ENCODE data around the gene DBR1. TPM values are rescaled to one million over a fixed set of nuclear protein-coding genes. Genes with fewer than 3 reads are reported as not detected.

DBR1 gene
- total and polyA plus RNA-seq, 9 of the 15 experiments (the other 6 are each of a cell fraction or from before 2014, with no cell fraction given) = 2.7 to 14.1 (median 10.9) TPM

DNA sequence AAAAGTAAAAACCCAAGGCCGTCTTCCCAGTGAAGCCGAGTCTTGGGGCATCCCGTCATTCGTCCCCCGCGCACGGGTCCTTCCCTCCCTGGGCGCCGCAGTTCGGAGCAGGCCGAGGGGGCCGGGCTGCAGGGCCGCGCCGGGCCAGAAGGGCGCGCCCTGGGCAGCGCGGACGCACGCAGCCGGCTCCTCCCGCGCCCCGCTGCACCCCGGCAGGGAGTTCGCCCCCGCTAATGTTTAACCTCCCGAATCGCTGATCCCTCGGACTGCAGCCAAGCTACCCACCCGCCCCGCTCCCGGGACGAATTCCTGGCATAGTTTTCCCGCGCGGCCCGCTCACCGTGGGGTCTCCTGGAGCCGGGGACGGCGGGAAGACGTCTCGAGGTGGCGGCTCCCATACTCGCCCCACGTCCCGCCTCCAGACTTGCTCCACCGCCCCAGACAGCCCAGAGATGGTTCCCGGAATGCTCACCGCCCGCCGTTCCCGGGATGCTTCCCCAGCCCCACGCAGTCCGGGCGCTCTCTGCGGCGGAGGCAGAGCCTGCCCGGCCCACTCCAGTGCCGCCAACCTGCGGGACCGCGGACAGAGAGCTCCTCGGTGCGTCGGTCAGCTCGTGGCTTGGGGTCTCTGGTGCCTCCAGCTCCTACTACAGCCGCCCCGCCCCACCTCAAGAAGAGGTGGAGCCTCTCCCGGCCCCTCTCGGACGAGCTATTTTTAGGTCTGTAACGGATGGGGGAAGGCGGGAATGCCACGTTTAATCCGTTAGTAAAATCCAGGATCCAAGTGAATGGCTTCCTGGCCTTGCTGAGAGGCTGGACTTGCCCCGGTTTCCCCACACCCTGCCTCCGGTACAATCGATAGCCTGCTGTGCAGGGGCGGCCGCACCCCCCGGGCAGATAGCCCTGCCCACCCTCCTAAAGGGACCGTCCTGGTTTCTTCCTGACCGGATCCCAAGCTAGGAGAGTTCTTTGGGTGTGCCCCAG is 59.4 kb downstream of the DBR1 start, which contains the start of gene DZIP1L (continued):
- TF ChIP-seq, protein P1, sequence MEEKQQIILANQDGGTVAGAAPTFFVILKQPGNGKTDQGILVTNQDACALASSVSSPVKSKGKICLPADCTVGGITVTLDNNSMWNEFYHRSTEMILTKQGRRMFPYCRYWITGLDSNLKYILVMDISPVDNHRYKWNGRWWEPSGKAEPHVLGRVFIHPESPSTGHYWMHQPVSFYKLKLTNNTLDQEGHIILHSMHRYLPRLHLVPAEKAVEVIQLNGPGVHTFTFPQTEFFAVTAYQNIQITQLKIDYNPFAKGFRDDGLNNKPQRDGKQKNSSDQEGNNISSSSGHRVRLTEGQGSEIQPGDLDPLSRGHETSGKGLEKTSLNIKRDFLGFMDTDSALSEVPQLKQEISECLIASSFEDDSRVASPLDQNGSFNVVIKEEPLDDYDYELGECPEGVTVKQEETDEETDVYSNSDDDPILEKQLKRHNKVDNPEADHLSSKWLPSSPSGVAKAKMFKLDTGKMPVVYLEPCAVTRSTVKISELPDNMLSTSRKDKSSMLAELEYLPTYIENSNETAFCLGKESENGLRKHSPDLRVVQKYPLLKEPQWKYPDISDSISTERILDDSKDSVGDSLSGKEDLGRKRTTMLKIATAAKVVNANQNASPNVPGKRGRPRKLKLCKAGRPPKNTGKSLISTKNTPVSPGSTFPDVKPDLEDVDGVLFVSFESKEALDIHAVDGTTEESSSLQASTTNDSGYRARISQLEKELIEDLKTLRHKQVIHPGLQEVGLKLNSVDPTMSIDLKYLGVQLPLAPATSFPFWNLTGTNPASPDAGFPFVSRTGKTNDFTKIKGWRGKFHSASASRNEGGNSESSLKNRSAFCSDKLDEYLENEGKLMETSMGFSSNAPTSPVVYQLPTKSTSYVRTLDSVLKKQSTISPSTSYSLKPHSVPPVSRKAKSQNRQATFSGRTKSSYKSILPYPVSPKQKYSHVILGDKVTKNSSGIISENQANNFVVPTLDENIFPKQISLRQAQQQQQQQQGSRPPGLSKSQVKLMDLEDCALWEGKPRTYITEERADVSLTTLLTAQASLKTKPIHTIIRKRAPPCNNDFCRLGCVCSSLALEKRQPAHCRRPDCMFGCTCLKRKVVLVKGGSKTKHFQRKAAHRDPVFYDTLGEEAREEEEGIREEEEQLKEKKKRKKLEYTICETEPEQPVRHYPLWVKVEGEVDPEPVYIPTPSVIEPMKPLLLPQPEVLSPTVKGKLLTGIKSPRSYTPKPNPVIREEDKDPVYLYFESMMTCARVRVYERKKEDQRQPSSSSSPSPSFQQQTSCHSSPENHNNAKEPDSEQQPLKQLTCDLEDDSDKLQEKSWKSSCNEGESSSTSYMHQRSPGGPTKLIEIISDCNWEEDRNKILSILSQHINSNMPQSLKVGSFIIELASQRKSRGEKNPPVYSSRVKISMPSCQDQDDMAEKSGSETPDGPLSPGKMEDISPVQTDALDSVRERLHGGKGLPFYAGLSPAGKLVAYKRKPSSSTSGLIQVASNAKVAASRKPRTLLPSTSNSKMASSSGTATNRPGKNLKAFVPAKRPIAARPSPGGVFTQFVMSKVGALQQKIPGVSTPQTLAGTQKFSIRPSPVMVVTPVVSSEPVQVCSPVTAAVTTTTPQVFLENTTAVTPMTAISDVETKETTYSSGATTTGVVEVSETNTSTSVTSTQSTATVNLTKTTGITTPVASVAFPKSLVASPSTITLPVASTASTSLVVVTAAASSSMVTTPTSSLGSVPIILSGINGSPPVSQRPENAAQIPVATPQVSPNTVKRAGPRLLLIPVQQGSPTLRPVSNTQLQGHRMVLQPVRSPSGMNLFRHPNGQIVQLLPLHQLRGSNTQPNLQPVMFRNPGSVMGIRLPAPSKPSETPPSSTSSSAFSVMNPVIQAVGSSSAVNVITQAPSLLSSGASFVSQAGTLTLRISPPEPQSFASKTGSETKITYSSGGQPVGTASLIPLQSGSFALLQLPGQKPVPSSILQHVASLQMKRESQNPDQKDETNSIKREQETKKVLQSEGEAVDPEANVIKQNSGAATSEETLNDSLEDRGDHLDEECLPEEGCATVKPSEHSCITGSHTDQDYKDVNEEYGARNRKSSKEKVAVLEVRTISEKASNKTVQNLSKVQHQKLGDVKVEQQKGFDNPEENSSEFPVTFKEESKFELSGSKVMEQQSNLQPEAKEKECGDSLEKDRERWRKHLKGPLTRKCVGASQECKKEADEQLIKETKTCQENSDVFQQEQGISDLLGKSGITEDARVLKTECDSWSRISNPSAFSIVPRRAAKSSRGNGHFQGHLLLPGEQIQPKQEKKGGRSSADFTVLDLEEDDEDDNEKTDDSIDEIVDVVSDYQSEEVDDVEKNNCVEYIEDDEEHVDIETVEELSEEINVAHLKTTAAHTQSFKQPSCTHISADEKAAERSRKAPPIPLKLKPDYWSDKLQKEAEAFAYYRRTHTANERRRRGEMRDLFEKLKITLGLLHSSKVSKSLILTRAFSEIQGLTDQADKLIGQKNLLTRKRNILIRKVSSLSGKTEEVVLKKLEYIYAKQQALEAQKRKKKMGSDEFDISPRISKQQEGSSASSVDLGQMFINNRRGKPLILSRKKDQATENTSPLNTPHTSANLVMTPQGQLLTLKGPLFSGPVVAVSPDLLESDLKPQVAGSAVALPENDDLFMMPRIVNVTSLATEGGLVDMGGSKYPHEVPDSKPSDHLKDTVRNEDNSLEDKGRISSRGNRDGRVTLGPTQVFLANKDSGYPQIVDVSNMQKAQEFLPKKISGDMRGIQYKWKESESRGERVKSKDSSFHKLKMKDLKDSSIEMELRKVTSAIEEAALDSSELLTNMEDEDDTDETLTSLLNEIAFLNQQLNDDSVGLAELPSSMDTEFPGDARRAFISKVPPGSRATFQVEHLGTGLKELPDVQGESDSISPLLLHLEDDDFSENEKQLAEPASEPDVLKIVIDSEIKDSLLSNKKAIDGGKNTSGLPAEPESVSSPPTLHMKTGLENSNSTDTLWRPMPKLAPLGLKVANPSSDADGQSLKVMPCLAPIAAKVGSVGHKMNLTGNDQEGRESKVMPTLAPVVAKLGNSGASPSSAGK (IDR thresholded peaks at IDR 0.05) = no peak
- TF ChIP-seq FOXJ2 (tag; IDR thresholded peaks at IDR 0.05) = no peak
- TF ChIP-seq TFE3 (CRISPR knock-in tag; IDR thresholded peaks at IDR 0.05) = no peak
- TF ChIP-seq MAZ (CRISPR knock-in tag; conservative IDR thresholded peaks at IDR 0.05 in 1 of 2, IDR thresholded peaks at IDR 0.05 in 1 of 2) = peak in 1 of 2 experiments; percentile 46; a peak in 1 of 4 replicates
- TF ChIP-seq LCOR (CRISPR knock-in tag; IDR thresholded peaks at IDR 0.05) = no peak
- no peak for TF ChIP-seq ZNF197 (CRISPR knock-in tag; IDR thresholded peaks at IDR 0.05; ENCODE audit: low read depth)
- no peak for TF ChIP-seq ZNF224 (CRISPR knock-in tag; IDR thresholded peaks at IDR 0.05)
- TF ChIP-seq KLF1 (tag; IDR thresholded peaks at IDR 0.05) = no peak
- peak; percentile 49; the same call in 1 of the 2 replicates for TF ChIP-seq CTBP1 (IDR thresholded peaks at IDR 0.05; ENCODE audit: borderline replicate concordance)
- TF ChIP-seq EGR1 (conservative IDR thresholded peaks at IDR 0.05) = peak; percentile 67
- TF ChIP-seq CHD4 (IDR thresholded peaks at IDR 0.05; ENCODE audit: insufficient read depth, insufficient replicate concordance, low read depth, low read length, poor library complexity, severe bottlenecking) = no peak
- peak; percentile 20 for TF ChIP-seq HMGN3 (IDR thresholded peaks at IDR 0.05; ENCODE audit: borderline replicate concordance, extremely low read depth, insufficient read length, low read depth, low read length)
- TF ChIP-seq L3MBTL2 (IDR thresholded peaks at IDR 0.05) = peak; percentile 64

Measured in K562 (cell line).